SU-DHL-6 (cell line): ENCODE data around the gene AGL.

Experiments
- H2AFZ ChIP-seq: fragments of 200-600 bp; sonication (generic); 2 replicates; pipeline ENCODE4 v1.6.1; 2014; ENCODE audit warnings: low read depth, mild to moderate bottlenecking, moderate library complexity, mixed read lengths, antibody characterized with exemption, low read length; ENCODE audit not compliant: severe bottlenecking
- H3F3A ChIP-seq: fragments of 200-600 bp; shearing (Covaris generic); 2 replicates; pipeline ENCODE4 v1.6.0; 2016; ENCODE audit warnings: antibody characterized with exemption, mild to moderate bottlenecking; ENCODE audit not compliant: insufficient read depth
- H3K27ac ChIP-seq: fragments of 200-600 bp; sonication (generic); 2 replicates; pipeline ENCODE4 v1.5.1; 2016; ENCODE audit warnings: low read depth, mild to moderate bottlenecking, low read length, moderate library complexity, mixed read lengths
- H3K27me3 ChIP-seq: fragments of 200-600 bp; sonication (generic), shearing (Covaris generic); 2 replicates; pipeline ENCODE4 v1.6.0; 2014; ENCODE audit warnings: mild to moderate bottlenecking, low read length
- H3K36me3 ChIP-seq: fragments of 200-600 bp; sonication (generic); 2 replicates; pipeline ENCODE4 v1.6.1; 2014; ENCODE audit warnings: mild to moderate bottlenecking, low read length, mixed read lengths
- H3K4me2 ChIP-seq: fragments of 300-600, 200-600 bp; shearing (Covaris generic), sonication (generic); 2 replicates; pipeline ENCODE4 v1.6.0; 2014; ENCODE audit warnings: low read length, low read depth, mild to moderate bottlenecking; ENCODE audit not compliant: poor library complexity, severe bottlenecking
- H3K4me3 ChIP-seq: fragments of 200-600 bp; sonication (generic); 2 replicates; pipeline ENCODE4 v1.5.1; 2014; ENCODE audit warnings: antibody characterized with exemption, low read length, mild to moderate bottlenecking, mixed read lengths; ENCODE audit not compliant: insufficient read depth, poor library complexity, severe bottlenecking
- H3K79me2 ChIP-seq: fragments of 200-600 bp; sonication (generic); 2 replicates; pipeline ENCODE4 v1.6.1; 2014; ENCODE audit warnings: mild to moderate bottlenecking, low read length, moderate library complexity; ENCODE audit not compliant: insufficient read depth
- H3K9ac ChIP-seq: fragments of 200-600 bp; sonication (generic); 2 replicates; pipeline ENCODE4 v1.7.0; 2014; ENCODE audit warnings: mild to moderate bottlenecking, low read length
- H3K9me2 ChIP-seq: fragments of 200-600 bp; sonication (generic); replicated peaks from 2 replicates; pipeline ENCODE4 v1.6.1; 2014; ENCODE audit warnings: low read length; ENCODE audit not compliant: insufficient read depth
- H3K9me3 ChIP-seq: fragments of 200-600 bp; sonication (generic); 2 replicates; pipeline ENCODE4 v1.6.1; 2014; ENCODE audit warnings: low read length, mixed read lengths; ENCODE audit not compliant: insufficient read depth
- H4K20me1 ChIP-seq: fragments of 200-600 bp; sonication (generic); 2 replicates; pipeline ENCODE4 v1.6.1; 2014; ENCODE audit warnings: low read depth, mild to moderate bottlenecking, antibody characterized with exemption, low read length, moderate library complexity, mixed read lengths
- CTCF ChIP-seq: fragments of 200-600 bp; sonication (generic); IDR thresholded peaks from one replicate; pipeline ENCODE4 v1.5.1; 2017; ENCODE audit warnings: antibody characterized with exemption, mild to moderate bottlenecking, low read length, moderate library complexity; ENCODE audit not compliant: insufficient read depth, poor library complexity, severe bottlenecking
- EZH2phosphoT487 ChIP-seq: fragments of 200-600 bp; sonication (generic), shearing (Covaris generic); conservative IDR thresholded peaks from 2 replicates; pipeline ENCODE4 v1.6.1; 2018; ENCODE audit warnings: mild to moderate bottlenecking, antibody characterized with exemption, low read length, moderate library complexity, mixed read lengths

Gene AGL

GRCh38 chr1:99814373-99814900 lies 35.7 kb upstream of the AGL start:
- no peak overlapping the region for H3K27ac ChIP-seq

DNA sequence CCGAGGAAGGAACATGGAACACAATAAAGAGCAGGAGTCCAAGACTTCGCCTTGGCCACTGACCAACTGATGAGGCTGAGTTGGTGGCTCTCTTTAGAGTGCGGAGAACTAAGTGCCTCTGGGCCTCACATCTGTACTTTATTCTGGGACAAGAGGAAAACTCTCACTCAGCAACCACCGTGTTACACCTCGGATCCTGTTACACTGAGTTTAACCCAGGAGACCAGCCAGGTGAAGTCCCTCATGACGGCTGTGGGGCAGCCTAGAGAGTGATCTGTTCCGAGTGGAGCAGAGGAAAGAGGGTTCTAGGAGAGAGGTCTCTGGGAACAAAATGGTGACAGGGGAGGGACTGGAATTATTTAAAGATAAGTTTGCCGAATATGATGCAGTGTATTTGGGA lies 33.5 kb upstream of the AGL start:
- Histone ChIP-seq H3K9me2 (no peaks in the 10 kb centered on the region), H3K9me3 (no peaks in the 10 kb centered on the region), H3K27me3 (no peaks in the 10 kb centered on the region), H3K36me3 (no peaks in the 10 kb centered on the region), H4K20me1 (no peaks in the 10 kb centered on the region), H3K79me2 (no peaks in the 10 kb centered on the region), H2AFZ (no peak overlapping the region), H3K4me2 (no peak overlapping the region), H3F3A (no peaks in the 10 kb centered on the region), H3K9ac (no peak overlapping the region), H3K4me3 (no peak overlapping the region), H3K27ac (no peak overlapping the region)
- TF ChIP-seq EZH2phosphoT487 = no peak
- TF ChIP-seq CTCF = no peak

More at GRCh38 chr1:99814373-99814900, 35.7 kb upstream of the AGL start:
- no peaks in the 10 kb centered on the region for H4K20me1 ChIP-seq
- H3F3A ChIP-seq = no peaks in the 10 kb centered on the region
- TF ChIP-seq EZH2phosphoT487 (no peak), CTCF (no peak)
- no peak overlapping the region for H3K9ac ChIP-seq
- H3K4me3 ChIP-seq = no peak overlapping the region
- no peaks in the 10 kb centered on the region for H3K36me3 ChIP-seq
- H3K79me2 ChIP-seq = no peaks in the 10 kb centered on the region
- no peaks in the 10 kb centered on the region for H3K27me3 ChIP-seq
- no peak overlapping the region for H3K4me2 ChIP-seq
- H2AFZ ChIP-seq = no peak overlapping the region
- H3K9me2 ChIP-seq = no peaks in the 10 kb centered on the region
- no peaks in the 10 kb centered on the region for H3K9me3 ChIP-seq

DNA sequence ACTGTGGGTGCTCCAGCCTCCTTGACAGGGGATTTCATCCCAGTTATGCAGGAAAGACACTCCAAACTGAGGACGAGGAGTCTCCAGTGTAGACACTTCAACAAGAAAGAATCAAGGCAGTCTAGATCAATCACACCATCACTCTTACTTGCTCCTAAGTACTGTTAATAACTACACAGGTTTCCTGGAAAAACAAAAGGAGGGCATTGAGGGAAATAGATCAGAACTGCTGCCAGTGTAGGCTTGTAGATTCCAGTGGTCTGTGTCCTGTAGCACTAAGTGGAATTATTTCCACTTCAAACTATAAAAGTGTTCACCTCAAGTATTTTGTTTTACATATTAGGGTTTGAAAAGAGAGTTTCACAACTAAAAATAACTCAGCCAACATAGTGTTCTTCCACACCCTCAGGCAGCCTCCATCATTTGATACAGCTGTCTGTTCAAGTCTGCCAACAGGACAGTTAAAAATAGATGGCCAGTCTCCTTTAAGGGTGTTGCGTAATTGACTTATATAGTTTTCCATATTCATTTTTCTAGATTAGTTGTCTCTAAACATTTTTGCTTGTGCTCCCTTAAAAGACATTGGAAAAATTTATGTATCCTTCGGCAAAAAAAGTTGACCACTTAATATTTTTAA lies 32.0 kb upstream of the AGL start:
- Histone ChIP-seq H3F3A (no peaks in the 10 kb centered on the region), H2AFZ (no peak overlapping the region), H4K20me1 (no peaks in the 10 kb centered on the region), H3K4me2 (no peak overlapping the region), H3K9me3 (no peaks in the 10 kb centered on the region), H3K9me2 (no peaks in the 10 kb centered on the region), H3K36me3 (no peaks in the 10 kb centered on the region), H3K9ac (no peak overlapping the region), H3K27me3 (no peaks in the 10 kb centered on the region), H3K79me2 (no peaks in the 10 kb centered on the region), H3K4me3 (no peak overlapping the region), H3K27ac (no peak overlapping the region)
- TF ChIP-seq EZH2phosphoT487 (no peak), CTCF (no peak)
